ENCODE data around the gene PUM1.

DNA sequence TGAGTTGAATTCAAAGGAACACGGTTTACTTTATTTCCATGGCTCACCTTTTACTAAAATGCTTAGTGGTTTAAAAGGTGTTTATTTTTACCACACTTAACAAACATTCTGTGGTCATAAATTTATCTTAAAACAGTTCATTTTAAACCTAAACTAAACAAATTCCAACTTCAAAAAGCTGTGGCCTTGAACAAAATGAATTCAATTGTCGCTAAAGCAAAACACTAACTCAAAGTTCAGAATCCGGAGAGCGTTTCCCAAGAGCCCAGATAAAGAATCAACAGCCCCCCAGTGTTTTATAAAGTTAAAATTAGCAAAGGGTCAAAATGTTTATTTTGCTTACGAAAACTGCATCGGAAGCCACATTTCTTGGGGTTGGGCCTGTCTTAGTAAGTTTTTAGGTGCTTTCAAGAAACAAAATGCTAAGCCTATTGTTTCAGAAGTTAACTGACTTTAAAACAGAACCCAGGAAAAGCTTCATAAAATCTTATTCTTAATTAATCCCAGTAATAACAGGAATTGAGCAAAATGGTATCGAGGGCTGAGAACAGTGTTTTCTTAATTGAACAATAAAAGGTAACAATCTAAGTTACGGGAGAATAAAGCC is 1.3 kb downstream of the PUM1 start:
- TF ChIP-seq POLR2A (IDR thresholded peaks at IDR 0.05), result no peak
- TF ChIP-seq, protein P1, sequence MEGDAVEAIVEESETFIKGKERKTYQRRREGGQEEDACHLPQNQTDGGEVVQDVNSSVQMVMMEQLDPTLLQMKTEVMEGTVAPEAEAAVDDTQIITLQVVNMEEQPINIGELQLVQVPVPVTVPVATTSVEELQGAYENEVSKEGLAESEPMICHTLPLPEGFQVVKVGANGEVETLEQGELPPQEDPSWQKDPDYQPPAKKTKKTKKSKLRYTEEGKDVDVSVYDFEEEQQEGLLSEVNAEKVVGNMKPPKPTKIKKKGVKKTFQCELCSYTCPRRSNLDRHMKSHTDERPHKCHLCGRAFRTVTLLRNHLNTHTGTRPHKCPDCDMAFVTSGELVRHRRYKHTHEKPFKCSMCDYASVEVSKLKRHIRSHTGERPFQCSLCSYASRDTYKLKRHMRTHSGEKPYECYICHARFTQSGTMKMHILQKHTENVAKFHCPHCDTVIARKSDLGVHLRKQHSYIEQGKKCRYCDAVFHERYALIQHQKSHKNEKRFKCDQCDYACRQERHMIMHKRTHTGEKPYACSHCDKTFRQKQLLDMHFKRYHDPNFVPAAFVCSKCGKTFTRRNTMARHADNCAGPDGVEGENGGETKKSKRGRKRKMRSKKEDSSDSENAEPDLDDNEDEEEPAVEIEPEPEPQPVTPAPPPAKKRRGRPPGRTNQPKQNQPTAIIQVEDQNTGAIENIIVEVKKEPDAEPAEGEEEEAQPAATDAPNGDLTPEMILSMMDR (IDR thresholded peaks at IDR 0.05), result no peak
